ENCODE results near the gene DPAGT1. TPM values are rescaled to one million over a fixed set of nuclear protein-coding genes. Genes with fewer than 3 reads are reported as not detected.
A peak's percentile ranks its signal among the peaks of the same experiment; 100 is the strongest.

DPAGT1 gene
- total RNA-seq, 1 experiment from 2014 or later, result 63.5 TPM

DNA sequence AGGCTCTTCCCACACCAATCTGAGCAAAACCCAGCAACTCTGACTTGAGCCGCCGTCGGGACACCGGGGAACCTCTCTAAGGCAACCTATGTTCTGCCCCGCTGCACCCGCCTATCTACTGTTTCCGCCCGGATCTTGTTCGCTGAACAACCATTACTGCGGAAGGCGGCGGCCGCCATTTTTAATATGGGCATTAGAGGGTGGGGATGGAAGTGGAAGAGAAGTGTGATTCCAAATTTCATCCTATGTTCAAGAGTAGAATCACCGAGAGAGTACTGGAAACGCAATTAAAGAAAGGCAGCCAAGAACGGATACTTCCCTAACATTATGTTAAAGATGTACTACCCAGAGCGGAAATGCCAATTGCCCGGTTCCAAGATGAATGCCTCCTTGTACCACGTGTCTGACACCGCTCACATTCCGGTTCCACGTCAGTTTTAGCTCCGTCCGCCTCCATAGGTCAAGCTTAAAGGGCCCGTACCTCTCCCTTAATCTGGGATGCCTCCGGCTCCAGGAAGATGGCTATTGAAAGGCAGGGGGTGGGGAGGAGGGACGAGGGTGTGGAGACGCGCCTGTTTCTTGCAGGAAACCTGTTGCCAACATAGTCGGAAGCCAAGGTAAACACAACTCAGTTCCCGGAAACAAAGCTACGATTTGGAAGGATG, at the start of gene DPAGT1 (continued):
- TF ChIP-seq, protein P1, sequence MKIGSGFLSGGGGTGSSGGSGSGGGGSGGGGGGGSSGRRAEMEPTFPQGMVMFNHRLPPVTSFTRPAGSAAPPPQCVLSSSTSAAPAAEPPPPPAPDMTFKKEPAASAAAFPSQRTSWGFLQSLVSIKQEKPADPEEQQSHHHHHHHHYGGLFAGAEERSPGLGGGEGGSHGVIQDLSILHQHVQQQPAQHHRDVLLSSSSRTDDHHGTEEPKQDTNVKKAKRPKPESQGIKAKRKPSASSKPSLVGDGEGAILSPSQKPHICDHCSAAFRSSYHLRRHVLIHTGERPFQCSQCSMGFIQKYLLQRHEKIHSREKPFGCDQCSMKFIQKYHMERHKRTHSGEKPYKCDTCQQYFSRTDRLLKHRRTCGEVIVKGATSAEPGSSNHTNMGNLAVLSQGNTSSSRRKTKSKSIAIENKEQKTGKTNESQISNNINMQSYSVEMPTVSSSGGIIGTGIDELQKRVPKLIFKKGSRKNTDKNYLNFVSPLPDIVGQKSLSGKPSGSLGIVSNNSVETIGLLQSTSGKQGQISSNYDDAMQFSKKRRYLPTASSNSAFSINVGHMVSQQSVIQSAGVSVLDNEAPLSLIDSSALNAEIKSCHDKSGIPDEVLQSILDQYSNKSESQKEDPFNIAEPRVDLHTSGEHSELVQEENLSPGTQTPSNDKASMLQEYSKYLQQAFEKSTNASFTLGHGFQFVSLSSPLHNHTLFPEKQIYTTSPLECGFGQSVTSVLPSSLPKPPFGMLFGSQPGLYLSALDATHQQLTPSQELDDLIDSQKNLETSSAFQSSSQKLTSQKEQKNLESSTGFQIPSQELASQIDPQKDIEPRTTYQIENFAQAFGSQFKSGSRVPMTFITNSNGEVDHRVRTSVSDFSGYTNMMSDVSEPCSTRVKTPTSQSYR (CRISPR knock-in tag; IDR thresholded peaks at IDR 0.05), result no peak
- TF ChIP-seq, protein P2, sequence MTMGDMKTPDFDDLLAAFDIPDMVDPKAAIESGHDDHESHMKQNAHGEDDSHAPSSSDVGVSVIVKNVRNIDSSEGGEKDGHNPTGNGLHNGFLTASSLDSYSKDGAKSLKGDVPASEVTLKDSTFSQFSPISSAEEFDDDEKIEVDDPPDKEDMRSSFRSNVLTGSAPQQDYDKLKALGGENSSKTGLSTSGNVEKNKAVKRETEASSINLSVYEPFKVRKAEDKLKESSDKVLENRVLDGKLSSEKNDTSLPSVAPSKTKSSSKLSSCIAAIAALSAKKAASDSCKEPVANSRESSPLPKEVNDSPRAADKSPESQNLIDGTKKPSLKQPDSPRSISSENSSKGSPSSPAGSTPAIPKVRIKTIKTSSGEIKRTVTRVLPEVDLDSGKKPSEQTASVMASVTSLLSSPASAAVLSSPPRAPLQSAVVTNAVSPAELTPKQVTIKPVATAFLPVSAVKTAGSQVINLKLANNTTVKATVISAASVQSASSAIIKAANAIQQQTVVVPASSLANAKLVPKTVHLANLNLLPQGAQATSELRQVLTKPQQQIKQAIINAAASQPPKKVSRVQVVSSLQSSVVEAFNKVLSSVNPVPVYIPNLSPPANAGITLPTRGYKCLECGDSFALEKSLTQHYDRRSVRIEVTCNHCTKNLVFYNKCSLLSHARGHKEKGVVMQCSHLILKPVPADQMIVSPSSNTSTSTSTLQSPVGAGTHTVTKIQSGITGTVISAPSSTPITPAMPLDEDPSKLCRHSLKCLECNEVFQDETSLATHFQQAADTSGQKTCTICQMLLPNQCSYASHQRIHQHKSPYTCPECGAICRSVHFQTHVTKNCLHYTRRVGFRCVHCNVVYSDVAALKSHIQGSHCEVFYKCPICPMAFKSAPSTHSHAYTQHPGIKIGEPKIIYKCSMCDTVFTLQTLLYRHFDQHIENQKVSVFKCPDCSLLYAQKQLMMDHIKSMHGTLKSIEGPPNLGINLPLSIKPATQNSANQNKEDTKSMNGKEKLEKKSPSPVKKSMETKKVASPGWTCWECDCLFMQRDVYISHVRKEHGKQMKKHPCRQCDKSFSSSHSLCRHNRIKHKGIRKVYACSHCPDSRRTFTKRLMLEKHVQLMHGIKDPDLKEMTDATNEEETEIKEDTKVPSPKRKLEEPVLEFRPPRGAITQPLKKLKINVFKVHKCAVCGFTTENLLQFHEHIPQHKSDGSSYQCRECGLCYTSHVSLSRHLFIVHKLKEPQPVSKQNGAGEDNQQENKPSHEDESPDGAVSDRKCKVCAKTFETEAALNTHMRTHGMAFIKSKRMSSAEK (CRISPR knock-in tag; IDR thresholded peaks at IDR 0.05; ENCODE audit: borderline replicate concordance), result no peak
- no peak for TF ChIP-seq RORB (CRISPR knock-in tag; IDR thresholded peaks at IDR 0.05)
- TF ChIP-seq TEAD4 (CRISPR knock-in tag; IDR thresholded peaks at IDR 0.05), result 0 out of 2 replicates have a peak, but pooled peaks have one; percentile 28
- no peak for TF ChIP-seq ZNF232 (CRISPR knock-in tag; IDR thresholded peaks at IDR 0.05)
- no peak for TF ChIP-seq IRF2 (CRISPR knock-in tag; IDR thresholded peaks at IDR 0.05; ENCODE audit: borderline replicate concordance, low read depth)
- TF ChIP-seq ZNF416 (CRISPR knock-in tag; IDR thresholded peaks at IDR 0.05), result no peak
- no peak for TF ChIP-seq ZNF219 (CRISPR knock-in tag; IDR thresholded peaks at IDR 0.05; ENCODE audit: borderline replicate concordance)
- TF ChIP-seq, protein P3, sequence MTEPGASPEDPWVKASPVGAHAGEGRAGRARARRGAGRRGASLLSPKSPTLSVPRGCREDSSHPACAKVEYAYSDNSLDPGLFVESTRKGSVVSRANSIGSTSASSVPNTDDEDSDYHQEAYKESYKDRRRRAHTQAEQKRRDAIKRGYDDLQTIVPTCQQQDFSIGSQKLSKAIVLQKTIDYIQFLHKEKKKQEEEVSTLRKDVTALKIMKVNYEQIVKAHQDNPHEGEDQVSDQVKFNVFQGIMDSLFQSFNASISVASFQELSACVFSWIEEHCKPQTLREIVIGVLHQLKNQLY (CRISPR knock-in tag; IDR thresholded peaks at IDR 0.05), result no peak
- no peak for TF ChIP-seq FOXP1 (CRISPR knock-in tag; IDR thresholded peaks at IDR 0.05; ENCODE audit: borderline replicate concordance)
- no peak for TF ChIP-seq SMAD3 (CRISPR knock-in tag; IDR thresholded peaks at IDR 0.05; ENCODE audit: borderline replicate concordance)
- TF ChIP-seq, protein P4, sequence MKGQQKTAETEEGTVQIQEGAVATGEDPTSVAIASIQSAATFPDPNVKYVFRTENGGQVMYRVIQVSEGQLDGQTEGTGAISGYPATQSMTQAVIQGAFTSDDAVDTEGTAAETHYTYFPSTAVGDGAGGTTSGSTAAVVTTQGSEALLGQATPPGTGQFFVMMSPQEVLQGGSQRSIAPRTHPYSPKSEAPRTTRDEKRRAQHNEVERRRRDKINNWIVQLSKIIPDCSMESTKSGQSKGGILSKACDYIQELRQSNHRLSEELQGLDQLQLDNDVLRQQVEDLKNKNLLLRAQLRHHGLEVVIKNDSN (CRISPR knock-in tag; IDR thresholded peaks at IDR 0.05), result peak; percentile 95
- no peak for TF ChIP-seq RELA (CRISPR knock-in tag; IDR thresholded peaks at IDR 0.05; ENCODE audit: borderline replicate concordance)
- TF ChIP-seq, protein P5, sequence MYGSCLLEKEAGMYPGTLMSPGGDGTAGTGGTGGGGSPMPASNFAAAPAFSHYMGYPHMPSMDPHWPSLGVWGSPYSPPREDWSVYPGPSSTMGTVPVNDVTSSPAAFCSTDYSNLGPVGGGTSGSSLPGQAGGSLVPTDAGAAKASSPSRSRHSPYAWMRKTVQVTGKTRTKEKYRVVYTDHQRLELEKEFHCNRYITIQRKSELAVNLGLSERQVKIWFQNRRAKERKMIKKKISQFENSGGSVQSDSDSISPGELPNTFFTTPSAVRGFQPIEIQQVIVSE (CRISPR knock-in tag; IDR thresholded peaks at IDR 0.05; ENCODE audit: borderline replicate concordance), result no peak
- peak; percentile 90 for TF ChIP-seq ETV6 (CRISPR knock-in tag; IDR thresholded peaks at IDR 0.05)
- TF ChIP-seq, protein P6, sequence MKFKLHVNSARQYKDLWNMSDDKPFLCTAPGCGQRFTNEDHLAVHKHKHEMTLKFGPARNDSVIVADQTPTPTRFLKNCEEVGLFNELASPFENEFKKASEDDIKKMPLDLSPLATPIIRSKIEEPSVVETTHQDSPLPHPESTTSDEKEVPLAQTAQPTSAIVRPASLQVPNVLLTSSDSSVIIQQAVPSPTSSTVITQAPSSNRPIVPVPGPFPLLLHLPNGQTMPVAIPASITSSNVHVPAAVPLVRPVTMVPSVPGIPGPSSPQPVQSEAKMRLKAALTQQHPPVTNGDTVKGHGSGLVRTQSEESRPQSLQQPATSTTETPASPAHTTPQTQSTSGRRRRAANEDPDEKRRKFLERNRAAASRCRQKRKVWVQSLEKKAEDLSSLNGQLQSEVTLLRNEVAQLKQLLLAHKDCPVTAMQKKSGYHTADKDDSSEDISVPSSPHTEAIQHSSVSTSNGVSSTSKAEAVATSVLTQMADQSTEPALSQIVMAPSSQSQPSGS (CRISPR knock-in tag; IDR thresholded peaks at IDR 0.05; ENCODE audit: borderline replicate concordance, low read depth), result no peak
- no peak for TF ChIP-seq GRHL2 (CRISPR knock-in tag; IDR thresholded peaks at IDR 0.05; ENCODE audit: insufficient replicate concordance, severe bottlenecking)
- TF ChIP-seq, protein P7, sequence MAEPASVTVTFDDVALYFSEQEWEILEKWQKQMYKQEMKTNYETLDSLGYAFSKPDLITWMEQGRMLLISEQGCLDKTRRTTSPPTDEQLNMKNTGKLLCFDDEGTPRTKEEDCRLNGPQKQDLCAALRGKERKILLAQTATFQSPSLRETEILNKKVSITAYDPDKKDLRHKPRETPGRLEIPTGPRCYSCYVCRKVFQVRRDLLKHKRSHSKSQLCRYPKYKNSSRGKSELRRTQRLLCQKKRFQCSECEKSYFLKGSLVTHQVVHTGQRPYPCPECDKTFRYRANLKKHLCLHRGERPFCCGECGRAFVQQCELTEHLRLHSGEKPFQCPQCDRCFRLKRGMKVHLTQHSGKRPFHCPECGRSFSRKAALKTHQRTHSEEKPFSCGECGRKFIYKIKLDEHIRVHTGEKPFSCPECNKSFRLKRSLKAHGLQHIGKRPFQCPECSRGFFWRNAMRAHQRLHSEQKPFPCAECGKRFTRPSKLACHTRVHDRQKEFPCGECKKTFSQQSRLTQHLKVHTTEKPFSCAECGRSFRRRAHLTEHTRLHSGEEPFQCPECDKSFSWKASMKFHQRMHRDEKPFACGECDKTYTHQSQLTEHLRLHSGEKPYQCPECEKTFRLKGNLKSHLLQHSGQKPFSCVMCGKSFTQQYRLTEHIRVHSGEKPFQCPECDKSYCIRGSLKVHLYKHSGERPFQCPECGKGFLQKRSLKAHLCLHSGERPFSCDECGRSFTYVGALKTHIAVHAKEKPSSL (CRISPR knock-in tag; conservative IDR thresholded peaks at IDR 0.05), result no peak
- TF ChIP-seq TEAD1 (CRISPR knock-in tag; IDR thresholded peaks at IDR 0.05), result peak; percentile 79
- TF ChIP-seq TCF7 (CRISPR knock-in tag; IDR thresholded peaks at IDR 0.05; ENCODE audit: low read depth), result no peak
- TF ChIP-seq, protein P8, sequence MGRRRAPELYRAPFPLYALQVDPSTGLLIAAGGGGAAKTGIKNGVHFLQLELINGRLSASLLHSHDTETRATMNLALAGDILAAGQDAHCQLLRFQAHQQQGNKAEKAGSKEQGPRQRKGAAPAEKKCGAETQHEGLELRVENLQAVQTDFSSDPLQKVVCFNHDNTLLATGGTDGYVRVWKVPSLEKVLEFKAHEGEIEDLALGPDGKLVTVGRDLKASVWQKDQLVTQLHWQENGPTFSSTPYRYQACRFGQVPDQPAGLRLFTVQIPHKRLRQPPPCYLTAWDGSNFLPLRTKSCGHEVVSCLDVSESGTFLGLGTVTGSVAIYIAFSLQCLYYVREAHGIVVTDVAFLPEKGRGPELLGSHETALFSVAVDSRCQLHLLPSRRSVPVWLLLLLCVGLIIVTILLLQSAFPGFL (CRISPR knock-in tag; IDR thresholded peaks at IDR 0.05; ENCODE audit: borderline replicate concordance), result no peak
- TF ChIP-seq, protein P9, sequence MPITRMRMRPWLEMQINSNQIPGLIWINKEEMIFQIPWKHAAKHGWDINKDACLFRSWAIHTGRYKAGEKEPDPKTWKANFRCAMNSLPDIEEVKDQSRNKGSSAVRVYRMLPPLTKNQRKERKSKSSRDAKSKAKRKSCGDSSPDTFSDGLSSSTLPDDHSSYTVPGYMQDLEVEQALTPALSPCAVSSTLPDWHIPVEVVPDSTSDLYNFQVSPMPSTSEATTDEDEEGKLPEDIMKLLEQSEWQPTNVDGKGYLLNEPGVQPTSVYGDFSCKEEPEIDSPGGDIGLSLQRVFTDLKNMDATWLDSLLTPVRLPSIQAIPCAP (CRISPR knock-in tag; IDR thresholded peaks at IDR 0.05), result no peak

All from WTC11 (cell line).